ENCODE data around the gene TTC34. TPM values are rescaled to one million over a fixed set of nuclear protein-coding genes. Genes with fewer than 3 reads are reported as not detected.
"Not testable (repeated sequence)": the region's sequence is repeated elsewhere in the genome, so short reads cannot be mapped to it uniquely, and the experiment has no call there.

The TTC34 gene
- total RNA-seq, 2 donors from 2014 or later = 0.27 to 0.44 TPM

- Histone ChIP-seq H3K4me3 (no peak overlapping the region), H3K36me3 (no peaks in the 10 kb centered on the region), H3K27me3 (no peaks in the 10 kb centered on the region), H3K4me1 (no peaks in the 10 kb centered on the region), H3K9ac (ENCODE audit: low read depth in 2 of 2, low read length in 2 of 2) (no peak overlapping the region), H3K27ac (no peak overlapping the region), H3K9me3 (no peaks in the 10 kb centered on the region)
- TF ChIP-seq CTCF (IDR thresholded peaks at IDR 0.05) = no peak
- intact Hi-C loops (cut with DNase I) = no loop called here
- DNase-seq = no peak
Observed at GRCh38 chr1:2800664-2801045, 838 bp downstream of the TTC34 start.

- Histone ChIP-seq H3K9ac (ENCODE audit: low read depth in 2 of 2, low read length in 2 of 2) (no peak overlapping the region), H3K27me3 (no peaks in the 10 kb centered on the region), H3K9me3 (no peaks in the 10 kb centered on the region), H3K4me1 (no peaks in the 10 kb centered on the region), H3K4me3 (no peak overlapping the region), H3K27ac (no peak overlapping the region), H3K36me3 (no peaks in the 10 kb centered on the region)
- no peak for DNase-seq
- TF ChIP-seq CTCF (IDR thresholded peaks at IDR 0.05) = no peak
- intact Hi-C loops (cut with DNase I) = no loop called here
Observed at GRCh38 chr1:2799811-2800663, 1.5 kb downstream of the TTC34 start.

GRCh38 chr1:2798958-2799357 lies 2.5 kb downstream of the TTC34 start:
- H3K4me3 ChIP-seq; H3K27me3 ChIP-seq; H3K4me1 ChIP-seq; H3K36me3 ChIP-seq; H3K9me3 ChIP-seq; intact Hi-C loops (cut with DNase I); DNase-seq; H3K27ac ChIP-seq; H3K9ac ChIP-seq (ENCODE audit: low read depth in 2 of 2, low read length in 2 of 2): not testable (repeated sequence)

GRCh38 chr1:2797741-2798016 lies 3.8 kb downstream of the TTC34 start:
- intact Hi-C loops (cut with DNase I) = no loop called here
- DNase-seq = no peak
- H3K27ac ChIP-seq = no peak overlapping the region

GRCh38 chr1:2796890-2797740 lies 4.4 kb downstream of the TTC34 start:
- no peaks in the 10 kb centered on the region for H3K27me3 ChIP-seq
- no peak for TF ChIP-seq CTCF (IDR thresholded peaks at IDR 0.05)

More at GRCh38 chr1:2797741-2798016, 3.8 kb downstream of the TTC34 start:
- H3K9me3 ChIP-seq = no peaks in the 10 kb centered on the region
- no peaks in the 10 kb centered on the region for H3K36me3 ChIP-seq
- H3K4me1 ChIP-seq = no peaks in the 10 kb centered on the region
- H3K27me3 ChIP-seq = no peaks in the 10 kb centered on the region
- no peak overlapping the region for H3K9ac ChIP-seq (ENCODE audit: low read depth in 2 of 2, low read length in 2 of 2)
- H3K4me3 ChIP-seq = no peak overlapping the region
- no peak for TF ChIP-seq CTCF (IDR thresholded peaks at IDR 0.05)

GRCh38 chr1:2795926-2796325 lies 5.6 kb downstream of the TTC34 start:
- Histone ChIP-seq H3K9ac (ENCODE audit: low read depth in 2 of 2, low read length in 2 of 2) (no peak overlapping the region), H3K4me3 (no peak overlapping the region), H3K27ac (no peak overlapping the region), H3K4me1 (no peaks in the 10 kb centered on the region), H3K36me3 (no peaks in the 10 kb centered on the region), H3K9me3 (no peaks in the 10 kb centered on the region), H3K27me3 (no peaks in the 10 kb centered on the region)
- TF ChIP-seq CTCF (IDR thresholded peaks at IDR 0.05) = no peak
- intact Hi-C loops (cut with DNase I) = no loop called here
- DNase-seq = no peak

More at GRCh38 chr1:2796890-2797740, 4.4 kb downstream of the TTC34 start:
- Histone ChIP-seq H3K9ac (ENCODE audit: low read depth in 2 of 2, low read length in 2 of 2) (no peak overlapping the region), H3K9me3 (no peaks in the 10 kb centered on the region), H3K36me3 (no peaks in the 10 kb centered on the region), H3K27ac (no peak overlapping the region), H3K4me1 (no peaks in the 10 kb centered on the region), H3K4me3 (no peak overlapping the region)
- intact Hi-C loops (cut with DNase I) = no loop called here
- DNase-seq = no peak

All from colonic mucosa (tissue), 4 donors.